HG02840 (cell line): ENCODE data around the gene OR8B2.
"Not testable (repeated sequence)": the region's sequence is repeated elsewhere in the genome, so short reads cannot be mapped to it uniquely, and the experiment has no call there.

Source experiments
- ATAC-seq: cut with Tn5 transposase; IDR thresholded peaks from one replicate; pipeline ENCODE4 v1.9.1; 2021; ENCODE audit warnings: mild to moderate bottlenecking, moderate library complexity, moderate number of reproducible peaks; ENCODE audit not compliant: unreplicated experiment, low FRiP score

The OR8B2 gene, protein sequence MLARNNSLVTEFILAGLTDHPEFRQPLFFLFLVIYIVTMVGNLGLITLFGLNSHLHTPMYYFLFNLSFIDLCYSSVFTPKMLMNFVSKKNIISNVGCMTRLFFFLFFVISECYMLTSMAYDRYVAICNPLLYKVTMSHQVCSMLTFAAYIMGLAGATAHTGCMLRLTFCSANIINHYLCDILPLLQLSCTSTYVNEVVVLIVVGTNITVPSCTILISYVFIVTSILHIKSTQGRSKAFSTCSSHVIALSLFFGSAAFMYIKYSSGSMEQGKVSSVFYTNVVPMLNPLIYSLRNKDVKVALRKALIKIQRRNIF

DNA sequence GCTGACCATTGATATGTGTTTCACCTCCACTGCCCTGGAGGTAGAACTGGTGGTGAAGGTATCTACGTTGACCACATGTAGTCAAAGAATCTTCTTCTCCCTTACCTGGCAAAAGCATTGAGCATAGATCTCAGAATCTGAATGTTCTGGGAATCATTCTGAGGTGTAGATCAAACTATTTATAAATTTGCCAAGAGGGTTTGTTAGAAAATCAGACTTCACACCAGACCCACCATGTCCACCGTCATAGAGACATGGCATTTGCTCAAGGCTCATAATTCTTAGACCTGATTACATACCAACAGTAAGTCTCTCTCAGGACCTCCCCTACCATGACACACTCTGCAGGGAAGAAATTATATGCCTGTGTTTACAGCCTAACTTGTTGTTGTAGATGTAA is at the start of gene OR8B2:
Gene OR8B2 (minus strand): TSS at position 101 of the 400 bp plus-strand sequence. CDS start 1,156 bp downstream, outside the sequence.
- ATAC-seq: no peak

DNA sequence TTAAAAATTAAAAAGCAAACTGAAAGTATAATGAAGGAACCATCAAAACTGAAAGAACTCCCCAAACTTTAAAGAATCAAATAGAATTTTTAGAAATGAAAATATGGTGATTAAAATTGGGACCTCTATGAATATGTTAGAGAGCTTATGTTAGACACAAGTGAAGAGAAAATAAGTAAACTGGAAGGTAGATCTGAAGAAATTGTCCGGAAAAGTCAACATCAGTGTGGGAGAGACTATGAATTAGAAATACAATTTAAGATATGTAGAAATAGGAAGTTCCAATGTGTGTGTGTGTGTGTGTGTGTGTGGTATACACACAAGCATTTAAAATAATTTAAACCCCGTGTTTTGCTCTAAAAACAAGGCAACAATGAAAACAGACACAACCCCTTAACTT is 45.3 kb upstream of the OR8B2 start:
- no peak for ATAC-seq

DNA sequence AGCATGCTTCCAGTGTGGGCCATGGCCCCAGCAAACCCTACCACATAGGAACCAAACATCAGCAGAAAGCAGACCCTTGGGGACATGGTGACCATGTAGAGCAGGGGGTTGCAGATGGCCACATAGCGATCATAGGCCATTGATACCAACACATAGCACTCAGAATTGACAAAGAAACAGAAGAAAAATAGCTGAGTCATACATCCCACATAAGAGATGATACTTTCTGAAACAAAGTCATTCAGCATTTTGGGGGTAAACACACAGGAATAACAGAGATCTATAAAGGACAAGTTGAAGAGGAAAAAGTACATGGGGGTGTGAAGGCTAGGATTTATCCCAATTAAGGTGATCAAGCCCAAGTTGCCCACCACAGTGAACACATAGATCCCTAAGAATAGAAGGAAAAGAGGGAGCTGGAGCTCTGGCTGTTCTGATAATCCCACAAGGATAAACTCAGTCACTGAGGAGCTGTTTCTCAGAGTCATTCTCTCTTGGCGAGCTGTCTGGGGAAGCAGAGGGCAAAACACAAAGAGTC is 40.2 kb upstream of the OR8B2 start, which contains the start of gene OR8B4:
Gene OR8B4 (minus strand): TSS at position 488 of the 538 bp plus-strand sequence. CDS start 0 bp downstream, at position 488.
- ATAC-seq: no peak

DNA sequence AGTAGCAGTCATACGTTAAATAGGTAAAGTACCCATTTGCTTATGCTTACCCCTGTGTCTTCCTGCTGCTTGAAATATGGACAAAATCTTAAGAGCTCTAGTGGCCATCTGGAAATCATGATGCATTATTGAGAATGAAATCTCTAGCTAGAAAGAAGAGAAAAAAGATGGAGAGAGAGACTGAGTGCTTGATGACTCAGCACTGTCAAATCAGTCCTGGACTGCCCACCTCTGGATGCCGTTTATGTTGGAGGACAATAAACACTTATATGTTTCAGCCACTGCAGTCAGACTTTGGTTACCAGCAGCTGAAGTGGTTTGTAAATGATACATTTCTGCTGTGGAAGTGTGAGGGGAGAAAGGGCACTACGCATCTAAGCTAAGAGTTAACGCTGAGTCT is 36.7 kb upstream of the OR8B2 start:
- ATAC-seq: no peak

DNA sequence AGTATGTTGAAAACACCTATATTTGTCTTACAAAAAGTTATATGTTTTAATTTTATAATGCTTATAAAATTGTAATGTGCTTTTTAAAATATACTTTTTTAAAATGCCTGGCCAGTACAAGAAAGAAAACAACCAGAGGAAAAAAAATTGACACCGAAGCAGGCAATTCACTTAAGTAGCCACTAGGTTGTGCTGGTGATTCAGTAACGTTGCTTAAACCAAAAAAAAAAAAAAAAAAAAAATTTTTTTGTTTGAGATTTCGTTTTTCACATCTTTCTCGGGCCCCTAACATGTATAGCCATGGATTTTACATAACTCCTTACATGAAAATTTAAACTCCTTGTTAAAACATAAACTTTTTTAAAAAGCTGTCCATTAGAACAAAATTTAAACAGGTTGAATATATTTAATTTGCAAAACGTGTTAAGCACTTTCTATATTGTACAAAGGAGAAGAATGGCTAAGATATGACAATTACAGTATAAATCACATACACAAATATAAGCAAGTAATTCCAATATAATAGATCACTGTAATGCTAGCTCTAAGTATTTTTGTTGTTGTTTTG is 31.1 kb upstream of the OR8B2 start:
- ATAC-seq: no peak

DNA sequence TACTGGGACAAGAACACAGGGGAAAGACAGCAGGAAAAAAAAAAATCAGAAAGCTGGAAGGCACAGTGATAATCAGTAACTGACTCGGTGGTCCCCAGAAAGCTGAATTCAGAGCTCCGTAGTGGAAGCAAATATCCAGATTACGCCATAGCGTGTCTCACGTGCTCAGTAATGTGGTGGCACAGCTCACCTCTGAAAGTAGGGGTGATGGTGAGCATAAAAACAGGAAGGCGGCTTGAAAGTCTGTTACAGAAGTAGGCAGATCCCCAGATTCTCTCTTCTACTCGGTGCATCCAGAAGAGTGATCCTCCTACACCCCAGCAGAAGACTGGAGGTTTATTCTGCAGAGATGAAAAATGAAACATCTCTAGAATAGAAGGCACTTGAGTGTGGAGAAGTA is 25.6 kb upstream of the OR8B2 start:
- ATAC-seq: no peak

DNA sequence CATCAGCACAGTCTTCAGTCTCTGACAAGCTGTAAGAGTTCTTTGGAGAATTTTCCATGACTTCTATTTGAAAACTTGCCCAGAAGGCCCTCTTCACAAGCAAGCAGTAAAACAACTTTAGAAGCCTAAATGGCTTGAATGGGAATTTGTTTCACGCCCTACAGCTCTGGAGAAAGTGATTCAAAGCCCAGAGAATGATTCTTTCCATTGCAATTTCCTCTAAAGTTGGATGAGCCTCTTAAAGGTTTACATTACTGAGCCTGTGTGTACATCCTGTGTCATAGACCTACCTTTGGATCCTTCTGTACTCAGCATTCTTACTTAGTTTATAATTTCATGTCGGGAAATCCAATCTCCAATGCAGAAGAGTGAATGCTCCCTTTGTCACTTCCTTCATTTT is 21.3 kb upstream of the OR8B2 start:
- no peak for ATAC-seq

DNA sequence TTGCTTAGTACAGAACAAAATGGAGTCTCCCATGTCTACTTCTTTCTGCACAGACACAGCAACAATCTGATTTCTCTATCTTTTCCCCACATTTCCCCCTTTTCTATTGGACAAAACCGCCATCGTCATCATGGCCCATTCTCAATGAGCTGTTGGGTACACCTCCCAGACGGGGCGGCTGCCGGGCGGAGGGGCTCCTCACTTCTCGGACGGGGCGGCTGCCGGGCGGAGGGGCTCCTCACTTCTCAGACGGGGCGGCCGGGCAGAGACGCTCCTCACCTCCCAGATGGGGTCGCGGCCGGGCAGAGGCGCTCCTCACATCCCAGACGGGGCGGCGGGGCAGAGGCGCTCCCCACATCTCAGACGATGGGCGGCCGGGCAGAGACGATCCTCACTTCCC is 18.9 kb upstream of the OR8B2 start:
- not testable (repeated sequence) for ATAC-seq

DNA sequence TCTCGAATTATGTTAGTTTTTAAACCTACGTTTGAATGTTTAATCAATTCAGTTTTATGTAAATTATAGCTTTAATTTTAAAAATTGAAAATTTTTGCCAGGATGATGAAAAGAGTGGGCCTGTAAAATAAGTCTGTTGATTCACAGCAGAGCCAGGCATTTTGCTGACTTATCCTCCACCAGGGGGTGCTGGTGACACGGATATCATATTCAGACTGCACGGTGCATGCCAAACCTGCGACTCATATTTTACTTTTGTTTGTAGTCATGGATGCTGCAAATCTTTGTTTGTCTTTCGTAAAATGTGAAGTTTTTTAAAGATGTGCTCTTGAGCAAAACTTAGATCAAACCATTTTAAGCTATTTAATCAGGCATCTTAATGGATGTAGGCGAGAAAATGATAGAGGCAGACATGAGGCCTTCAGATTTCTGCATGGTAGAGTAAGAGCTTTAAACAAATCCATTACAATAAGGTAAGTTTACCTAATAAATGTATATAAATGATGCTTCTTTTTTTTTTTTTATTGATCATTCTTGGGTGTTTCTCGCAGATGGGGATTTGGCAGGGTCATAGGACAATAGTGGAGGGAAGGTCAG is 18.1 kb upstream of the OR8B2 start:
- ATAC-seq: peak; percentile 67

DNA sequence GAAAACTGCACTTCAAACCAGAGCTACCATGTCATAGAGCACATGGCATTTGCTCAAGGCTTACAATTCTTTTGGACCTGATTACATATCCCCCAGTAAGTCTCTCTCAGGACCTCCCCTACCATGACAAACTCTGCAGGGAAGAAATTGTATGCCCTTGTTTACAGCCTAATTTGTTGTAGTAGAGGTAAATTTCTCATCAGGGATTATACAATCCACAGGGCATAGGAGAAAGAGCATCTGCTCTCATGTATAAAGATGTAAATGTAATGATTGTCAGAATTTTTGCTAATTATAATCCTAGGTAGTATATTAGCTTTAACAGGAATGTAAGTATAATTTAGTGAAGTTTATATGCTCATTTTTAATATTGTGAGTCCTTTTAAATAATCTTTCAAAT is 14.6 kb upstream of the OR8B2 start, which contains the start of gene OR8B3:
Gene OR8B3 (minus strand): TSS at position 101 of the 400 bp plus-strand sequence. CDS start 1,673 bp downstream, outside the sequence.
- no peak for ATAC-seq

DNA sequence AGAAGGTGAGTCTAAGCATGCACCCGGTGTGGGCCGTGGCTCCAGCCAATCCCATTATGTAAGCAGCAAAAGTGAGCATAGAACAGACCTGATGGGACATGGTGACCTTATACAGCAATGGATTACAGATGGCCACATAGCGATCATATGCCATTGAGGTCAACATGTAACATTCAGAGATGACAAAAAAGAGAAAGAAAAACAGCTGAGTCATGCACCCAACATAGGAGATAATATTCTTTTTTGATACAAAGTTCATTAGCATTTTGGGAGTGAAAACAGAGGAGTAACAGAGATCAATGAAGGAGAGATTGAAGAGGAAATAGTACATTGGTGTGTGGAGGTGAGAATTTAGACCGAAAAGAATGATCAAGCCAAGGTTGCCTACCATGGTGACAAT is 12.5 kb upstream of the OR8B2 start:
- ATAC-seq: not testable (repeated sequence)

DNA sequence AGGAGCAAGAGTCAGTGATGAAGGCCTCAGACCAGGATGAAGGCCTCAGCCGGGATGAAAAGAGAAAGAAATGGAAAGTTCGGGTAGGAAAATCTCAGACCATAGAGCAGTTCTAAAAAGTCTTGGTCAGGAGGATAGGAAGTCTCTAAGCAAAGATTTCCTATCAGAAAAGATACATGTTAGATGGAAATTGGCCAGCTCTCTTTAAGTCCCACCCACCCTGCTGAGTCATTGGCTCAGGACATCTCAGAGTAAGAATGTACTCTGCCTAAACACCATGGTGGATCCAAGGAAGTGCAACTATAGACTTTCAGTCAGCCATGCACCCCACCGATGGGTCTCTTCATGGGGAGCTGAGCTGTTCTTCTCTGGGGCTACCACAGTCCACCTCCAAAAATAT is 10.1 kb upstream of the OR8B2 start:
- ATAC-seq: no peak

DNA sequence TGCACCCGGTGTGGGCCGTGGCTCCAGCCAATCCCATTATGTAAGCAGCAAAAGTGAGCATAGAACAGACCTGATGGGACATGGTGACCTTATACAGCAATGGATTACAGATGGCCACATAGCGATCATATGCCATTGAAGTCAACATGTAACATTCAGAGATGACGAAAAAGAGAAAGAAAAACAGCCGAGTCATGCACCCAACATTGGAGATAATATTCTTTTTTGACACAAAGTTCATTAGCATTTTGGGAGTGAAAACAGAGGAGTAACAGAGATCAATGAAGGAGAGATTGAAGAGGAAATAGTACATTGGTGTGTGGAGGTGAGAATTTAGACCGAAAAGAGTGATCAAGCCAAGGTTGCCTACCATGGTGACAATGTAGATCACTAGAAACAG is 1.4 kb downstream of the OR8B2 start:
- not testable (repeated sequence) for ATAC-seq

DNA sequence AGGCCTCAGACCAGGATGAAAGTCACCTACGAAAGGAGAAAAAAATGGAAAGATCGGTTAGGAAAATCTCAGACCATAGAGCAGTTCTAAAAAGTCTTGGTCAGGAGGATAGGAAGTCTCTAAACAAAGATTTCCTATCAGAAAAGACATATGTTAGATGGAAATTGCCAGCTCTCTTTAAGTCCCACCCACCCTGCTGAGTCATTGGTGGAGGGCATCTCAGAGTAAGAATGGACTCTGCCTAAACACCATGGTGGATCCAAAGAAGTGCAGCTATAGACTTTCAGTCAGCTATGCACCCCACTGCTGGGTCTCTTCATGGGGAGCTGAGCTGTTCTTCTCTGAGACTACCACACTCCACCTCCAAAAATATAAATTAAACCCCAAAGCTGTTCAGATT is 3.7 kb downstream of the OR8B2 start:
- ATAC-seq: no peak

DNA sequence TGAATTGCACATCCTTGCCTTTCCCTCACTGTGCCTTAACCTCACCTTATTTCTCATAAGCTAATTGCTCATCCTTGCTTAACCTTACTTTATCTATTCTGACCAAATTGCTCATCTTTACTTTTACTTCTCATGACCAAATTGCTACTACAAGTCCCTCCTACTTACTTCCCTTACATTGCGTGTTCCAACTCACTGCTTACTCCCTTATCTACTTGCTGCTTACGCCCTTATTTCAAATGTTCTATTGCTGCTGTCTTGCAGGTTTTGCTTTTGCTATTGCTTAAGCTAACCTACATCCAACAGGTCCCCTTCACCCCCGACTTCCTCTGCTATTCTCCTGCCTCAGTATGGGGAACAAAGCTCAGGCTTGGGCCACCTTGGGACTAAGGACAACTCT is 8.0 kb downstream of the OR8B2 start:
- no peak for ATAC-seq

DNA sequence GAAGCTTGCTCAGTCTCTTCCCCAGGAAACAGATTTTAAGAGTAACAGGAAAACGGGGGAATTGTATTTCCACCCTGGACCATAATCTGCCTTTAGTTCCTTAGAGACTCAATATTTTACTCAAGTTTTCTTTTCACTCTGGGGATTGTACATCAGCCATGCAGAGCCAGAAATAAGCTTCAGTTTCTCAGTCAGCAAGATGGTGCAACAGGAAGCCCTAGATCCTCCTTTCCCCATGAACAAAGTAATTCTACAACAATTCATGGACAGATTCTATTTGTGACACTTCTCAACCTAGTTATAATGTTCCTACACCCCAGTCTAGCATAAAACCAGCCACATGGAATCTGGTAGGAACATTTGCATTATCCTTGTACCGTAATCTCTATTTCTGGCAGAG is 24.7 kb downstream of the OR8B2 start:
- no peak for ATAC-seq

DNA sequence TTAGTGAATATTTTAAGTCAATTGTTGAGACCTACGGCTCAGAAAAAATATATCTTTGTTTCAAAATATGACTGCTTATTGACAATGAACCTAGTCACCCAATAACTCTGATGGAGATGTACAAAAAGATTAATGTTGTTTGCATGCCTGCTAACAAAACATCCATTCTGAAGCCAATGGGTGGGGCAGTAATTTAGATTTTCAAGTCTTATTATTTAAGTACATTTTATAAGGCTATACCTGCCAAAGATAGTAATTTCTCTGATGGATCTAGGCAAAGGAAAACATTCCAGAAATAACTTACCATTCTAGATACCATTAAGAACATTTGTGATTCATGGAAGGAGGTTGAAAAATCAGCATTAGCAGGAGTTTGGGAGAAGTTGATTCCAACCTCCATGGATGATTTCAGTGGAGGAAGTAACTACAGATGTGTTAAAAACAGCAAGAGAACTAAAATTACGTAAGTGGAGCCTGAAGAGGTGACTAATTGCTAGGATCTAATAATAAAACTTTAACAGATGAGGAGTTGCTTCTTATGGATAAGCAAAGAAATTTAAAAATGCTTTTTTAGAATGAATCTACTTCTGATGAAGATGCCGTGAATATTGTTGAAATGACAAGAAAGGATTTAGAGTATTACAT is 37.9 kb downstream of the OR8B2 start:
- no peak for ATAC-seq

DNA sequence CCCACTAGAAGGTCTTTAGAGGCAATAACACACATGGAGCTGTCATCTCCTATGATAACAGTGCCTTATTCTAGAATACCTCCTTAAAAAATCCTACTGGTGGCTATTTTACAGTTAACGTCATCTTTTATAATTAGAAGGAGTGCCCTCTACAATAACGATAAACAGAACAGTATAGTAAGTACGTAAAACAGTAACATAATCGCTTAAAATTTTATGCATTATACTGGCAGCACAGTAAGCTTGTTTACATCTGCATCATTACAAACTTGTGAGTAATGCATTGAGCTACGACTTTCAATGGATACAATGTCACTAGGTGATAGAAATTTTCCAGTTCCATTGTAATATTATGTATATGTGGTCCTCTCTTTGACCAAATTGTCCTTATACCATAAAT is 40.0 kb downstream of the OR8B2 start:
- no peak for ATAC-seq

DNA sequence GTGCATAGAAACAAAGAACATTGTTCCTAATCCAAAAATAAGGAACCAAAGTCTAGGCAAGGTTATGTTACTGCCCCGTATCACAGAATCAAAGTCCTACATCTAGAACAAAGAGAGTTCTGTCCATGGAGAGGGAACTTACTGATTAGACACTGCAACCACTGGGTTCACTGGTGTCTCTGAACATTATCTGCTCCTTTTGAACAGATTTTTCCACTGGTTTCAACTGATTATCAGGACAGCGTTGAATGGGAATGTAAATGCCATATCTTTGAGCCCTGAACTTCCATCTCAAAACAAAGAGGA is 44.2 kb downstream of the OR8B2 start:
- no peak for ATAC-seq

DNA sequence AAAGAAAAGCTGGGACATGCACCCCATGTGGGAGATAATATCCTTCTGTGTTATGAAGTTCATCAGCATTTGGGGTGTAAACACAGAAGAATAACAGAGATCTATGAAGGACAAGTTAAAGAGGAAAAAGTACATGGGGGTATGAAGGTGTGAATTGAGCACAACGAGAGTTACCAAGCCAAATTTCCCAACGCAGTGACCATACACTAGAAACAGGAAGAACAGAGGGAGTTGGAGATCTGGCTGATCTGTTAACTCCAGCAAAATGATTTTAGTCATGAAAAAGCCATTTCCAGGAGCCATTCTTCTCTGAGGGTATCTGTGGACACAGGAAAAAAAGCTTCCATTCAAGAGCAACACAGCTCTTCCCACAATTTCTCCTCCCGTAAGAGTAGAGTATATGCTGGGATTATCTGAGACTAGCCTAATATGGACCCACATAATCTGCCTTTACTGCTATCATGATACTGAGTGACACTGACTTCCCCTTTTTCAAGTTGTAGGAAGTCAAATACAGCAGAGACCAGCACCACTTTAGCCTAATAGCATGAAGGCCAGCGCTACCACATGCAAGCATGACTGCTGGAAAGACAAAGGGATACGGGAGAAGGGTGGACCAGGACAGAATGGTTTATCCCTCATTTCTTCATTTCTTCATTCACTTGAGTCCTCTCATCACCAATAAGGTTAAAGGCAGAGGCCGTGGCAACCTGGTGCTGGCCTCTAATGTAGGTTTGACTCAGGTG is 44.7 kb downstream of the OR8B2 start:
- ATAC-seq: no peak
